DND-41 (cell line): ENCODE data around the gene BNIPL.
A peak's percentile ranks its signal among the peaks of the same experiment; 100 is the strongest.

Experiments
- CTCF ChIP-seq: IDR thresholded peaks from 2 replicates; pipeline ENCODE4 v1.5.1; 2012; ENCODE audit warnings: borderline replicate concordance, low read length, moderate library complexity, mild to moderate bottlenecking; ENCODE audit not compliant: poor library complexity, severe bottlenecking; ENCODE audit errors: extremely low read depth
- EZH2 ChIP-seq: IDR thresholded peaks from 3 replicates; pipeline ENCODE4 v1.6.1; 2012; ENCODE audit warnings: borderline replicate concordance, low read depth, mild to moderate bottlenecking, moderate library complexity, low read length, inconsistent platforms; ENCODE audit not compliant: severe bottlenecking

- TF ChIP-seq CTCF (peak; percentile 85), EZH2 (no peak)
Measured at GRCh38 chr1:151059109-151060006, 23.0 kb downstream of the BNIPL start, which contains the start of gene CDC42SE1.
